Measurements from ENCODE around the gene TOR3A.

The TOR3A gene

DNA sequence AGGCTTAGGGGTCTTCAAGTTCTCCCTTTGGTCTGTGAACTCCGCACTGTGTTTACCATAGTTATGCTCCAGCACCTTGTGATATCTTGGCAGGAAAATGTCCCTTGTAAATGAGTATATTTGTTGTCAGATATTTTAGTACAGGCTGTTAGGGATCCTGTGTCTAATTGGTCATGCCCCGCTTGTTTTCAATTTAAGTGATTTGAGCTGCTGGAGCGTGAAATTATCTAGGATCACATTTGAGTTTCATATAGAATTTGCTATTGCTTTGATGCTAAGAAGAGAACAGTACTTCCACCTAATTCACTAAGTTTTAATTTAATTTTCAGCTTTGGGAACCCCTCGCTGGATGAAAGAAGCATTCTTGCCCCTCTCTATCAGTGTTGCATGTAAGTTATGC, 15.4 kb upstream of the TOR3A start:
- no peak for DNase-seq (ENCODE audit: low read depth)

DNA sequence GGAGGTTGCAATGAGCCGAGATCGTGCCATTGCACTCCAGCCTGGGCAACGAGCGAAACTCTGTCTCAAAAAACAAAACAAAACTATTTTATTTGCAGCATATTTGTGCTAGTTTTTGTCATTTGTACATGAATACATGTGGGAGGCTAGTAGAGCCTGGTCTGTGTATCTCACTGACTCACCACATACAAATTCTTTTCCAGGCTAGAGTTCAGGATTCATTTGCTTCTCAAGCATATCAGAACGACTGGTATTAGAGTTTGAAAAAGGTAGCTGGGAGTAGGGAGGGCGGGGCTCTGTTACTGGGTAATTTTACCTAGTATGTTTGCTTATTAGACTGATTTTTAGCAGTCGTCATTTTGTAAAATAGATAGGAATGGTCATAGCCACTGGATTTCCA, 4.5 kb upstream of the TOR3A start:
- DNase-seq (ENCODE audit: low read depth), result no peak

DNA sequence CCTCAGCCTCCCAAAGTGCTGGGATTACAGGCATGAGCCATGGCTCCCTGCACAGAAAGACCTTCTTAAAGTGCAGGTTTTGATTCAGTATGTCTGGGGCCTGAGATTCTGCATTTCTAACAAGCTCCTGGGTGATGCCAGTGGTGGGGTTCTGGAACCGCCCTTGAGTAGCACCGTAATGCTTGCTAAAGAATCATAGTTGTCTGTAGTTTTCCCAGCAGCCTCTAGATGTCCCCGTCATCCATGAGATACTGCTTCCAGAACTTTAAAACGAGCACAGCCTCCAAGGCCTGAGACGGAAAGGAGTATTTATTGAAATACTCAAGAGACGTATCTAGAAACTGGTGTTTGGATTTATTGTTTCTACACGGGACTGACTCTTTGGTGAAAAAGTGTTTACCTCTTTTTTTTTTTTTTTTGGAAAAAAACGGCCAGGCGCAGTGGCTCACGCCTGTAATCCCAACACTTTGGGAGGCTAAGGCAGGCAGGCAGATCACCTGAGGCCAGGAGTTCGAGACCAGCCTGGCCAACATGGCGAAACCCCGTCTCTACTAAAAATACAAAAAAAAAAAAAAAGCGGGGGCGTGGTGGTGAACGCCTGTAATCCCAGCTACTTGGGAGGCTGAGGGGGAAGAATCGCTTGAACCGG, 2.6 kb upstream of the TOR3A start:
- no peak for DNase-seq (ENCODE audit: low read depth)

DNA sequence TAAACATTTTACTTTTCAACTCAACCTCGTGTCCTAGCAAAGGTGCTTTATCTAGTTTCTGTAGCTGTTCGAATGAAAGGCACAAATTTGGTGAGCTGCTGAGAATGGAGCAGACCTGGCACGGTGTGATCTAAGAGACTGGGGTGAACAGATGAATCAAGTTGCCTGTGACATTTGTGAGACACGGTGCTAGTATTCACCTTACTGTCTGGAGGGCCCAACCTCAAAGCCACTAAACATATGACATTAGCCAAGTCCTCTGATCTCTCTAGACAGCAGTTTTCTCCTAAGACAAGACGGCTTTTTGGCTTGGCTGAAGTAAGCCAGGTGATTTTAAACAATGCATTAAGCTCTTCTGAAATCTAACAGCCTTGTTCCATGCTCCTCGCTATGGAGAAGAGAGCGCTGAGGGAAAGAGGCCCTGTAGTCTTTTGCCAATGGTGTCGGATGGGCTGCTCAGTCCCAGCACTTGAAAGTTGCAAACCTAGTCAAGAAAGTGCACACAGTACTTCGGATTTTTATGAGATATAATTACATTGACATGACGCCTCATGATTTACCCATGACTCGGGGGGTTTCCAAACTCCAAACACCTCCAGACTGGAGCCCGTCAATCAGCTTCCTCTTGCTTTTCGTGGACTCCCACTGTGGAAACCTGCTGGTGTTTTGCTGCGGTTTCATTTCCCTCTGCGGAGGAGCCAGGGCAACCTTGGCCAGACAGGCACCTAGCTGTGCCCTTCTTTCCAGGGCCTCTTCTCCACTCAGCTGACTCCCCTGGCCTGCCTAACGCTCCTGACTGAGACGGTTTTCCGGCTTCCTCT, 794 bp upstream of the TOR3A start:
- DNase-seq (ENCODE audit: low read depth), result peak; percentile 13

DNA sequence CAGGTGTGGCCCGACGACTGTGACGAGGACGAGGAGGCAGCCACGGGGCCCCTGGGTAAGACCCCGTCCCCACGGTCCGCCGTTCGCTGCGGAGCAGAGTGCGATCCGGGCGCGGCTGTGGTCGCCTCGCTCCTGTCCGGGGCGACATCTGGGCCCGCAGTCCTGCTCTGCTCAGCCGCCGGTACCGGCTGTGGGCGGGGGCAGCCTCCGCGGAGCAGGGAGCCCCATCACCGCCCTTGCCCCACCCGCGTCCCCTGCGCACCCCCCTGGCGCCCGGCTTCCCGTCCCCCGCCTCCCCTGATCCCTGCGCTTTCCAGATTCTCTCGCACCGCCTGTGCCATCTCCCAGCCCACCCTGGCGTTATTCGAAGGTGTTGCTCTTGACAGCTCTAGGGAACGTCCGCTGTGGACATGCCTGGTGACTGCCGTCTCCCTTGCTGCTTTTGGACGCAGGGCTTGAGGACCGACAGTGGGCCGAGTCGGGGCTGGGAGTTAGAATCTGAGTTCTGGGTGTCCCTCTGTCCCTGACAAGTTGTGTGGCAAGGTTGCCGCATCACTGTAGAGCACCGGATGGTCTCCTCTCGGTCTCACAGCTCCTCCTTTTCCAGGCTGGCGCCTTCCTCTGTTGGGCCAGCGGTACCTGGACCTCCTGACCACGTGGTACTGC, 596 bp downstream of the TOR3A start:
- DNase-seq (ENCODE audit: low read depth), result peak; percentile 10

DNA sequence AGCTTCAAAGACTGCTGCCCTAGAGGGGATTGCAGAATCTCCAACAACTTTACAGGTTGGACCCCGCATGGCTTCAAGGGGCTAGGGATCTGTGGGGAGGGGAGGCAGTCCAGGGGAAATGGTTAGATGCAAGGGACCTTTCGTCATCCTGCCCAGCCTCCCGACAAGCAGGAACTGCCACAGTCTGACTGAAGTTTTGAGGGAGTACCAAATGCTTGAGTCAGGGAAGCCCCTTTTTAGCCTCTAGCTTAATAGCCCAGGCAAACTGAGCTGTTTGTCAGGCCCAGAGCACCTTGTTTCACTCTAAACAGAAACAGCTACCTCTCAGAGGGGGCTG, 1.1 kb downstream of the TOR3A start:
- no peak for DNase-seq (ENCODE audit: low read depth)

DNA sequence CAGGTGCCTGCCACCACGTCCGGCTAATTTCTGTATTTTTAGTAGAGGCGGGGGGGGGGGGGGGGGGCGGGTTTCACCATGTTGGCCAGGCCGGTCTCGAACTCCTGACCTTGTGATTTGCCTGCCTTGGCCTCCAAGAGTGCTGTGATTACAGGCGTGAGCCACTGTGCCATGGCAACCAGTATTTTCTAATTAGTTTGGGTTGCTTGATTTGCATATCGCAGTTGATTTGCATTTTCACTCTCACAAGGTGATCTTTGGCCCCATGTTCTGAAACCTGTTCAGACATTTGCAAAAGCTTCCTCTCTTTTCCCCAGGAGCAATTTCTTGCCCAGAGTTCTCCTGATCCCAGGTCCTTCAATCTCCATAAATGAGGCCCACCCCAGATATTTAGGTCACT, 1.7 kb downstream of the TOR3A start:
- DNase-seq (ENCODE audit: low read depth), result no peak

DNA sequence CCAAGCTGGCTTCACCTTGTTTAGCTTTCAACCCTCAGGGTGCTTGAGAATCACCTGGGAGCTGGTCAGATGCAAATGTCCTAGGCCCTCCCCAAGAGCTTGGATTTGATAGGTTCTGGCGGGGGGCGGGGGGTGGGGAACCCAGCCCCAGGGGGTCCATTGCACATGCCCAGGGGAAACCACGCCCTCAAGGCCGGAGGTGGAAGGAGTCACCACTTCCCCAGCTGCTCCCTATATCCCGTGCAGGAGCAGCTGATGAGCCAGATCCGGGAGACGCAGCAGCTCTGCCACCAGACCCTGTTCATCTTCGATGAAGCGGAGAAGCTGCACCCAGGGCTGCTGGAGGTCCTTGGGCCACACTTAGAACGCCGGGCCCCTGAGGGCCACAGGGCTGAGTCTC, 5.8 kb downstream of the TOR3A start:
- DNase-seq (ENCODE audit: low read depth), result no peak

DNA sequence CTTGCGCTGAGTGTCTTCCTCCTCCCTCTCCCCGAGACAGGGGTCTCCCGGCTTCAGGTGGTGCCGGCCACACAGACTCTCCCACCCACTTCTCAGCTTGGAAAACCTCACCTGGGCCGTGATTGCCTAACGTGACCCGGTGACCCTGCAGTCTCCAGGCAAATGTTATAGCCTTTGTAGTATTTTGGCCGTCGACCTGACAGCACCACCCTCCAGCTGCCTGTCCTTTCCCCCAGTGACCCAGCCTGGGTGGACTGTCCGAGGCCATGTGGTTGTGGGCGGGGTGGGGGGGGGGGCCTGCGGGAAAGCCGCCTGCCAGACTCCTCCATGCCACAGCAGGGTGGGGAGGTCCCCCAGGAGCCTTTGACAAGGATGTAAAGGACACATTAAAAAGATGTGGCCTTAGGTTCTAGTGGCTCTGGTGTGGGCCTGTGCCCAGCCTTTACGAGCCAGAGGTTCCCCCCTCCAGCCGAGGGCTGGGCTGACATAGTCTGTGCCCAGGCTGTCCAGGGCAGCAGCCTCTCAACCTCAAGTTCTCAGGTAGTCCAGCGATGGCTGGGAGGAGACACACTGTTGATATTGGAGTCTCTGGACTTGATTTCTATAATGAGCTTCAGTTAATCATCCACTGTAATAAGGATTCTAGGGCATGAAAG, 8.1 kb downstream of the TOR3A start:
- DNase-seq (ENCODE audit: low read depth), result no peak

DNA sequence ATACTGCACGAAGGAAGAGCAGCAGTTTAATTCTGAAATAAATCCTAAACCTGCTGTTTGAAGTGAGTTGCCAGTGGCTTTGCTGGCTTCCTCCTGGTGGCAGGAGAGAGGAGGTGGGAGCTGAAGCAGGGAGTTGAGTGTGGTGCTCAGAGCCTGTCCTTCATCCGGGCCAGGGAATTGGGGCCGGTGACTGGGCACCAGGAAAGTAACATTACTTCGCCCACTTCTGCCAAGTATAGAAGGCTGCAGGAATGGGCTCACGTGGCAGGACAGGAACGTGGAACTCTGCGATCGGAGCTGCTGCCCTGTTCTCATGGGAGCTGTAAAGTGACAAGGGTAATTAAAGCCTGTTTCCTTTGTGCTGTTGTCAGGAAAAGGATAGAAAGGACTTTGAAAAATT, 8.7 kb downstream of the TOR3A start:
- no peak for DNase-seq (ENCODE audit: low read depth)

DNA sequence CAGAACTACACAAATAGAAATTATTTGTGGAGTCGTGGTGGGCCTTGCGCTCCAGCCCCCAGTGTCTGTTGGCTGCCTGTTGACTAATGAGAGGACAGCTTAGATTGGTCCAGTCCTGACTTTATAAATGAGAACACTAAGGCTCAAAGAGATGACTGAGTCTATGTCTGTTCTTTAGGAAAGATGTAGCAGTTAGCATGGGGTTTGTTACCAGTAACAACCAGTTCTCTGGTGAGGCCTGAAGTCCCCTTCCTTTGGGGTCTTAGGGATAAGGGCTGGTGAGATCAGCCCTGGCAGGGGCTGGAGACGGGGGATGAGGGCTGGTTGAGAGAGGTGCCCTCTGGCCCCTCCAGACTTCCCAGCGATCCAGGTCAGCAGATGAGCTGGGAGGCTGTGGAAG, 9.1 kb downstream of the TOR3A start:
- no peak for DNase-seq (ENCODE audit: low read depth)

DNA sequence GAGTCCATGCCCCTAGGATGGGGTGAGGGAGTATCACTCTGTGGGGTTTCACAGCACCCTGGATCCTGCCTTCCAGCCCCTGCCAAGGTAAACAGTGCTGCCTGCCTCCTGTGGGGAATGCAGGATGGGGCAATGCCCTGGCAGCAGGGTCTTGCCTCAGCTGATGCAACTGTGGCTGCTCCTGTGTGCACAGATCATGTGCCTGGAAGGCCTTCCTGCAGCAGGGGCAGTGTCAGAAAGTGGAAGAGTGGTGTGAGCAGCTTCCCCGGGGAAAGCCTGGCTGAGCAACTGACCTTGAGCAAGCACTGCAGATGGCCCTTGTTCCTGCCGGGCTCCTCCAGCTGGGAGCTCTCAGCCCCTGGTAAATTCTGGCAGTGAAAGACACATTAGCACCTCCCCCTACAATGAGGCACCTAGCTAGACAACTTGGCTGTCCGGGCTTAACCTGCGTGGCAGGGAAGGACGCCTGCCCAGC, 9.9 kb downstream of the TOR3A start:
- no peak for DNase-seq (ENCODE audit: low read depth)

DNA sequence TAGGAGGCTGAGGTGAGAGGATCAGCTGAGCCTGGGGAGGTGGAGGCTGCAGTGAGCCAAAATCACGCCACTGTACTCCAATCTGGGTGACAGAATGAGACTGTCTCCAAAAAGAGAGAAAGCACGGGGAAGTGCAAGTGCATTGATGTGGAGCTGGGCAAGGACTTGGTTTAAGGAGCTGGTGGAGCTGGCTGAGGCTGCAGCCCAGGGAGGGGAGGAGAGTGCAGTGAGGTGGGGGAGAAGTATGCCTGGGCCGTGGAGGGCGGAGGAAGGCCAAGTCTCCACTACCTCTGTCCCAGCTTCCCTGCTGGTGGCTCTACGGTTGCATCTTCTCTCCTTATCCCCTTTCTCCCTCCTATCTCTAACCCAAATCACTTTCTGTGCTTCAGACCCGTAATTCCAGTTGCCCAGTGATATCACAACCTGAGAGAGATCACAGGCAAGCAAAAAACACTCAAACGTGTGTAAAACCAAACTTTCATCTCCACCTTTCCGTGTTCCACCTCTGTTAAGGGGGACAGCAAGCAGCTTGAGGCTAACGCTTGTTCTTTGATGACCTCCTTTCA, 11.1 kb downstream of the TOR3A start:
- no peak for DNase-seq (ENCODE audit: low read depth)

DNA sequence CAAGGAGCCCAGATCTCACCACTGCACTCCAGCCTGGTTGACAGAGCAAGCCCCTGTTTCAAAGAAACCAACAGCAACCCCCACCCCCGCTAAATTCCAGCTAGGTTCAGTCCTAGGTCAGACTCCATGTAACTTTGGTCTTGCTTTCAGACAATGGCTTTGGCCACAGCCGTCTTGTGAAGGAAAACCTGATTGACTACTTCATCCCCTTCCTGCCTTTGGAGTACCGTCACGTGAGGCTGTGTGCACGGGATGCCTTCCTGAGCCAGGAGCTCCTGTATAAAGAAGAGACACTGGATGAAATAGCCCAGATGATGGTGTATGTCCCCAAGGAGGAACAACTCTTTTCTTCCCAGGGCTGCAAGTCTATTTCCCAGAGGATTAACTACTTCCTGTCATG, 12.9 kb downstream of the TOR3A start:
- DNase-seq (ENCODE audit: low read depth), result no peak

DNA sequence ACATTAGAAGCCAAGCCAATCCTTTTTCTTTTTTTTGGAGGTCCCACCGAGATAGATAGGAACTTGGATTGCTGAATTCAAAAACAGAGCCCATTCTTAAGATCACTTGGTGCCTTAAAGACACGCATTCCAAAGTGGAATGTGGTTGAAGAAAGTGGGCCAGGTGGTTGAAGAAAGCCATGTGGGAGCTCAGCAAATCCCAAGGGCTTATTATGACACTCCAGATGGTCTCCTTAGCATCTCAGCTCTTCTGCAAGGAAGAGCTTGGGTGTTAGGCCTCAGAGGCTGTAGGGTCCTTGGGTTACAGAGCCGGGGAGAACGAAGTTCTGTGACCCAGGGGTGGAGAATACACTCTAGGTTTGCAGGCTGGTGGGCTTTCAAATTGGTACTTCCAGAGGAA, 13.5 kb downstream of the TOR3A start:
- no peak for DNase-seq (ENCODE audit: low read depth)

DNA sequence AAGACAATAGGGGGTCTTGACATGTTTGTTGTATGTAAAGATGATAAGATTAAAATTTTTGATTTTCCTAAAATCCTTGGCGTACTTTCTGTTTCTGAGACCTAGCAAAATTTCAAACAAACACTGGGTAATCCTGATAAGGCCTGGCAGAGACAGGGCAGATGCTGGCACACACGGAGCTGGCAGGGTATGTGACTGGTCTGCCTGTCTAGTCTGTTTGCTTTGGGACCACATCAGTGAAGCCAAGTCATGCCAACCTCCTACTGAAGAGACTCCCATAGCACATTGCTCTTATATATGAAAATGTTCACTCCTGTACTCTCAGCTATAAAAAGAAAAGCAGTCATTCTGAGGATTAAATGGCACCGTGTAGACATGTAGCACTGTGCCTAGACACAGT, 14.1 kb downstream of the TOR3A start:
- no peak for DNase-seq (ENCODE audit: low read depth)

DNA sequence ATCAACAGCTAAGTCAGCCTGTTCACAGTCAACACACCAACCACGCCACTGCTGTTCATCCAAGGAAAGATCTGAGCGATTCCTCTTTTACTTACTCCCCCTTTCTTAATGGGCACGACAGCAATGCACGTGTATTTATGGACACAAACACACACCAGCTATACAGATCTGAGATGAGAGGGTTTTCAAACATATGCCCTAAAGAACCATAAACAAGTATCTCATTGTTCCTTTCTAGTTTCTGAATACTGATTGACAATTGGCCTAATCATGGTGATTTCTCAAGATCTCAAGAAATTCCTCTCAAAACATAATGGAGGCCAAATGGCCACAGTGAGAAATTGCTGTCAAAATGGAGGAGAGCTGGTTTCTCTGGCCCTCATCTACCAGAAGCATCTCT, 18.0 kb downstream of the TOR3A start:
- DNase-seq (ENCODE audit: low read depth), result no peak

DNA sequence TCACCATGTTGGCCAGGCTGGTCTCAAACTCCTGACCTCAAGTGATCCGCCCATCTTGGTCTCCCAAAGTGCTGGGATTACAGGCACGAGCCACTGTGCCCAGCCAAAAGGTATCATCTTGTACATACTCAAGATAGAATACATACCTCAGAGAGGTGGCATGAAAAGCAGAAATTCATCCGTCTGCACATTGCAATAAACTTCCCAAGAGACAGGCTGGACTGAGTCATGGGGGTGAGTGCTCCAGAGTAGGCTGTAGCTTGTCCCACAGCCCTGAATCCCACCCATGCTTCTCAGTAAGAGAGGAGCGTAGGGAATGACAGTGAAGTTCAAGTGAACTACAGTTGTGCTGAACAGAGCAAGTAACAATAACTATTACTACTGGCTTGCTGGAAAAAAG, 19.7 kb downstream of the TOR3A start:
- no peak for DNase-seq (ENCODE audit: low read depth)

DNA sequence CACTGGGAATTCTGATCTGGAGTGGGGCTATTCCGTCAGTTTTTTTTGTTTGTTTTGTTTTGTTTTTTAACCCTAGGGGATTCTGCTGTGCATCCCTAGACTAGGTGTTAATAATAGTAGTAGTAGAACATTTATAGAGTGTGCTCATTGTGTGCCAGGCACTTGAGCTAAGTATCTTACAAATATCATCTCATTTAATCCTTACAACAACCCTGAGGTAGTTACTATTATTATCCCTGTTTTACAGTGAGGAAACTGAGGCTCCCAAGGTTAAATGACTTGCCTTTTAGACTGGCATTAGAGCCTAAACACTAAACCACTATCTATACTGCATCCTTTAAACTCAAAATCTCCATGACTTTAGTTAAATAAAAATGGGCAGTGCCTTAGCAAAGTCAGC, 22.1 kb downstream of the TOR3A start:
- DNase-seq (ENCODE audit: low read depth), result no peak

DNA sequence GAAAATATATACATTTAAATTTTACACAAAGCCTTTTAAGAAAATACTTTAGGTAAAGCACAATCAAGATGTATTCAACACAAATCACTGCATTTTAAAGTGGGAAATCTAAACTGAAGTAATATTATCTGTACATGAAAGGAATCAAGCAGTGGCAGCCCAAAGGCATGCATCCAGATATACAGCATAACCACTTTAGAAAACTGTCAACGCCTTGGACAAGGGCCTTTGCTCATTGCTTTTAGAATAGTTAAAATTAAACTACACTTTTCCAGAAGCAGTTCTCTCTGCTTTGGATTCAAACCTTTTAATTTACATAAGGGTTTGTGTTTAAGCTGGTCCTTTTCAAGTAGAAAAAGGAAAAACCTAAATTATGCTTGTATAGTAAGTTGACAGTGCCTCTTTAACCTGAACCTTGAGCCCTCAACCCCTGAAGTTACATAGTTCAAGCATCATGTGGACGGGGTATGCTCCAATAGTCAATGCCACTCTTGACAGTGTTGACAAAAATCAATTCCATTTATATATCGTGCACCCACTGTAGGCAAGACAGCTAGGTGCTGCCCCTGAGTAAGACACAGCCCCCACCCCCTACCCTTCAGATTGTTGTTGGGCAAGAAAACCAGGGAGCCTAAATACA, 22.9 kb downstream of the TOR3A start:
- DNase-seq (ENCODE audit: low read depth), result no peak

DNA sequence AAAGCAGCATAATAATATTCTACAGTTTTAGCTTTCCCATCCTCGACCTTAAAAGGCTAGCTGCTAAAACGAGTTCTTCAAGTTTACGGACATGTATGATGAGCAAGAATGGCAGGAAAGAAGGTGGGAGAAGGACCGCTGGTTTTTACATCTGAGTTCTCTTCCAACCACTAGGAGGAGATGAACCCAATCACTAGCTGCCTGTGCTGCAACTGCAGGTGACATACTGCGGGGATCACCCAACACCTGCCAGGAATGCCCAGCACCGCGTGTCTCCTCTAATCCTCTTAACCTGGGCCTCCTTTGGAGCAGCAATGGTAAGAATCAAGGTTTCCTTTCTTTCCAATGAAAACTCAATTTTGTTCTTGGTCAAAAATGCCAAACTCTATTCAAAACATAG, 23.5 kb downstream of the TOR3A start:
- no peak for DNase-seq (ENCODE audit: low read depth)
